NCI-H2107 treated with DMSO at 0.1 percent for 48 hours (cell line): ENCODE data around the gene SPDYE1.
A peak's percentile ranks its signal among the peaks of the same experiment; 100 is the strongest.

ENCODE experiments used
- DNase-seq: peaks from one replicate; lab custom pipeline; 2025; ENCODE audit not compliant: unreplicated experiment; lab: John Stamatoyannopoulos, UW

The SPDYE1 gene

DNA sequence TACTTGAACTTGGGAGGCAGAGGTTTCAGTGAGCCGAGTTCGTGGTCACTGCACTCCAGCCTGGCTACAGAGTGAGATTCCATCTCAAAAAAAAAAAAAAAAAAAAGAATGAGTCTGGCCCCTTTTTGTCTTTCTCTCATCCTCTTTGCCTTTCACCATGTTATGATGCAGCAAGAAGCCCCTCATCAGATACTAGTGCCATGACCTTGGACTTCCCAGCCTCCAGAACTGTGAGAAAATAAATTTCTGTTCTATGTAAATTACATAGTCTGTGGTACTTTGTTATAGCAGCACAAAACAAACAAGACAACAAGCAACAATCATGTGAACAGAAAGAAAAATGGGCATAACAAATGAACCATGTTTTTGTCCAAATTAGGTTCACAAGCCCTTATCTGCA, 44.5 kb downstream of the SPDYE1 start:
- DNase-seq: no peak

DNA sequence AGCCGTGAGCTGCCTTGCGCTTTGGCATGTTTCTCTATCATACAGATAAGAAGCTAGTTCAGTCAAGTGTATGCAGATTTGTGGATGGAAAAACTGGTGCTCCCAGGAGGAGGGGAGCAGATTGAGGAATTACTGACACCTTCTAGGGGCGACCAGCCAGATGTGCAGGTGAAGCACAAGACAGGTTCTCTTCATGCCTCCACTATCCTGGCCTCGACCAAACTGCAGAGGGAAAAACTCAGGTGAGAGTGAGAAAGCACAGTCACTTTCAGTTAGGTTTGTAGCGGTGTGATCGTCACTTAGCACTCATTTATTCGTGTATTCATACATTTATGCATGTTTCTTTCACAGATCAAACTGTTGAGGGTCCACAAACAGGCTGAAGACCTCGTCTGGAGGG, 46.2 kb downstream of the SPDYE1 start:
- DNase-seq: no peak

DNA sequence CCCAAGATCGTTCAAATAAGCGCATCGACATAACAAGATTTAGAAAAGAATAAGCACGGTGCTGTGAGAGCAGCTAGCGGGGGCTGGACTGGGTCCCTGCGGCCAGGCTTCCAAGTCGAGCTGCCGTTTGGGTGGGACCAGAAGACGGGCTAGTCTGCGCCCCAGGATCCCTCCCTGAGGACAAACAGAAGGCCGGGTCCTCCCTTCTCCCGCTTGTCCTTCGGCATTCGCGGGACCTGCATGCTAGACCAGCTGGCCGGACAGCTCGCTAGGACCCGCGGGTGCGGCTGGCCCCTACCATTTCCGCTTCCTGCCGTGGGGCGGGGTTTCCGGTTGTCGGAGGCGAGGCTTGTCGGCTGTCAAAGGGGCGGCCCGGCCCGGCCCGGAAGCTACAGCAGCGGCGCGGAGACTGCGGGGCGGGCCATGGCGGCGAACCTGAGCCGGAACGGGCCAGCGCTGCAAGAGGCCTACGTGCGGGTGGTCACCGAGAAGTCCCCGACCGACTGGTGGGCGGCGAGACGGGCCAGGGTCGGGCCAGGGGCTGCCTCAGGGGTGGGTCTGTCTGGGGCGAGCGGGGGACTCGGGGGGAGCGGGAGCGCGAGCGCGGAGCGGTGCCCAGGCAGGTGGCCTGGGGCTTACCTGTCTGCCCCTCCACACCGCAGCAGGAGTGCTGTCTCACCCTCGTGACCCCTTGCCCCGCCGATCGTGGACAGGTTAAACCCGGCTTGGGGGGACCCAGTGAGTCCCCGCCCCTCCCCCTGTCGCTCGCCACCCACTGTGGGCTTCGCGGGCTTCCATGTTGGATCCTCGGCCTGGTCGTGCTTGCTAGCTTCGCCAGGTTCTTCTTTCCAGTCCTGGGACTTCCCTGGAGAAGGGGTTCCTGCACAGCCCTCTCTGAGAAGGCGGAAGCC, 46.9 kb downstream of the SPDYE1 start, which contains the start of gene DBNL:
Gene DBNL (plus strand): TSS at position 388 of the 911 bp plus-strand sequence. CDS start 36 bp downstream, at position 424.
- peak; percentile 64 for DNase-seq

- DNase-seq: no peak
These were observed 47.7 kb downstream of the SPDYE1 start for GRCh38 chr7:44045226-44046014.

DNA sequence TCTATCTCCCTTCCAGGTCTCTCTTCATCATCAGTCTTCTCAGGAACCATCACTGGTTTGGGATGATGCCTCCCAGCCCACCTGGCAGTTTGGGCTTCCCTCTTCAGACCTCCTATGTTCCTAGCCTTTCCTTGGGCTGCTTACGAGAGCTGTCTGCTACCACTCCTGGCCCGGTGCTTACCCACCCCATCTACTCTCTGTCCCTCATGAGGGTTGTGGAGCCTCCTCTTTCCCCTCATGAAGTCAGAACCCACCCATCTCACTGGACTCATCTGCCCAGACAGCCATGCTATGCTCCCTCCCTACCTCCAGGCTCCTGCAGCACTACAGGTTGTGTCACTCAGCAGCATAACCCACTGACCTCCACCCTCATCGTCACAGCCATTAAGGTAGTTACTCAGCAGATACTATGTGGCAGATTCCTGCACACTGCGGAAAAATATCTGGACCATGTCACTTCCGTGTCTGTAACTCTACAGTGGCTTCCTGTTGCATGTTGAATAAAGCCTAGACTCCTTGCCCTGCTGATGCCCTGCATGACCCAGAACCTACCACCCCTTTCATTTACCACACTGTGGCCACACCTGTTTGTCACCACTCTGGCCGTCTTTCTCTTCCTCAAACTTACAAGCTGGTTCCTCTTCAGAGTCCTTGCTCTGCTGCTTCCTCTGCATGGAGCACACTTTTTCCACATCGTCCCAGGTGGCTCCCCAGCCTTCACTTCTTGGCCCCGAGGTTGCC, 48.8 kb downstream of the SPDYE1 start:
- no peak for DNase-seq

DNA sequence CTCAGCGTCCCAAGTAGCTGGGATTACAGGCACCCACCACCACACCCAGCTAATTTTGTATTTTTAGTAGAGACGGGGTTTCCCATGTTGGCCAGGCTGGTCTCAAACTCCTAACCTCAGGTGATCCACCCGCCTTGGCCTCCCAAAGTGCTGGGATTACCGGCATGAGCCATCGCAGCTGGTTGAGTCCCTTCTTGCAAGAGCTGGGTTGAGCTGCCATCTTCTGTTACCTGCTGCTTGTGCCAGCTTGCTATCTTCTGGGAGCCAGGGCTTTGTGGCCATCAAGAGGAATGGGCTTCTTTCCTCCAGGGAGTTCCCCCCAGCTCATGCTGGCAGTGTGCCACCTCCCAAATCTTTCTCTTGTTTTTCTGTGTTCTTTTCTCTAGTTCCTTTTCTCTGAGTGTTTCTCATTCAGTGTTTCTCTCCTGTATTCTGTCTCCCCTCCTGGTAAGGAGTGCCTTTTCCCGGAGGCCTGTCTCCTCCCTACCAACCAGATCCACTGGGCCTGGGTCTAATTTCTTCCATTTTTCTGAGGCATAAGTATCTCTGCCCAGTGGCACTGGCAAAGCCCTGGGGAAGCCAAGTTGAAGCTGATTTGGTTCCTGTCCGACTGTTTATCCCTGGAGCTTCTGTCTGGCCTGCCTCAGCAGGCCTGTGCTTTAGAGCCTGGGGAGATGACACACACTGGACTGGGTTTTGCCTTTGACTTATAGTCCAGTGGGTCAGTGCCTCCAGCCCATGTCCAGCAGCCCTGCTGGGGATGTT, 50.5 kb downstream of the SPDYE1 start:
- DNase-seq: no peak

GRCh38 chr7:44050121-44050914, 52.6 kb downstream of the SPDYE1 start:
- no peak for DNase-seq

GRCh38 chr7:44050915-44051560, 53.3 kb downstream of the SPDYE1 start:
- no peak for DNase-seq

- no peak for DNase-seq
These were observed 54.0 kb downstream of the SPDYE1 start for GRCh38 chr7:44051611-44052220.

- no peak for DNase-seq
These were observed 55.2 kb downstream of the SPDYE1 start for GRCh38 chr7:44052771-44053365.

DNA sequence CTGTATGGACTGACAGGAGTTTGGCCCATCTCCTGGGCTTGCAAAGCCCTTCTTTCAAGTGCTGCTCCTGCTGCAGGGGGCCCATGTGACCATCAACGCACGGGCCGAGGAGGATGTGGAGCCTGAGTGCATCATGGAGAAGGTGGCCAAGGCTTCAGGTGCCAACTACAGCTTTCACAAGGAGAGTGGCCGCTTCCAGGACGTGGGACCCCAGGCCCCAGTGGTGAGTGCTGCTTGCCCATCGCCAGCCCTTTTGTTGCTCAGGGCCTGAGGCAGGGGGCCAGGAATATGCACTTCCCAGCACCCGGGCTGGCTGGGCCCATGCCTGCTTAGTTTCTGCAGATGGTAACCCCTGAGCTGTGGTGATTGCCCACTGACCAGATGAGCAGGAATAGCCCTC, 59.0 kb downstream of the SPDYE1 start:
- no peak for DNase-seq

- no peak for DNase-seq
These were observed 59.6 kb downstream of the SPDYE1 start for GRCh38 chr7:44057181-44057848.

GRCh38 chr7:44057849-44058758, 60.4 kb downstream of the SPDYE1 start:
- no peak for DNase-seq

DNA sequence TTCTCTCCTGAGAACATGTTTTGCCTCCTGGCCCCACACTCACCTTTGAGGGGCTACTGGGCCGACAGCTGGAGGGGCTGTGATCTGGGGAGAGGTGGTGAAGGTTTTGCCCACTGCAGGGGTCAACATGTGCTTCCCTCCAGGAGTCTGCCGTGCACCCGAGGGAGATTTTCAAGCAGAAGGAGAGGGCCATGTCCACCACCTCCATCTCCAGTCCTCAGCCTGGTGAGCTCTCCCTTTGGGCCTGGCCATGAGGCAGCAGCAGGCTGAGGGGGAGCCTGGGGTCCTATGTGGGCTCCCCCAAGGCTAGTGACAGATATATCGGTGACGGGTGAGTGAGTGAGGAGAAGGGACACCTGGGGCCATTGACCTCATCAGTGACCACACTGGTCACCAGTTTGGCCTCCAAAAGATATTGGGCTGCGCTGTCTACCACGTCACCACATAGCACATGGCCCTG, 61.1 kb downstream of the SPDYE1 start:
- DNase-seq: no peak

- DNase-seq: no peak
These were observed 61.8 kb downstream of the SPDYE1 start for GRCh38 chr7:44059219-44060090.
